H54 (cell line): ENCODE data around the gene SAP130.

Source experiments
- DNase-seq: peaks from one replicate; pipeline ENCODE4 v3.0.0; 2011; ENCODE audit warnings: low spot score, mixed read lengths; ENCODE audit not compliant: insufficient read length
- FAIRE-seq: peaks from 3 replicates; lab custom pipeline; 2011; peaks lifted over from hg19 to GRCh38; lab: Jason Lieb, UNC
- POLR2A ChIP-seq: IDR thresholded peaks from 2 replicates; pipeline ENCODE4 v1.6.1; 2011; ENCODE audit warnings: low read depth, mild to moderate bottlenecking, low read length

The SAP130 gene

GRCh38 chr2:127993659-127994058 is 34.2 kb downstream of the SAP130 start:
- no peak for TF ChIP-seq POLR2A
- FAIRE-seq = no peak
- no peak for DNase-seq

- no peak for FAIRE-seq
- DNase-seq = no peak
- no peak for TF ChIP-seq POLR2A
These were observed 36.1 kb downstream of the SAP130 start for GRCh38 chr2:127991742-127992141.

GRCh38 chr2:127986548-127987079 is 41.2 kb downstream of the SAP130 start:
- FAIRE-seq = no peak
- TF ChIP-seq POLR2A = no peak
- no peak for DNase-seq

- DNase-seq (no peak), FAIRE-seq (no peak)
- TF ChIP-seq POLR2A = no peak
These were observed 42.1 kb downstream of the SAP130 start for GRCh38 chr2:127985735-127986134.

GRCh38 chr2:127985026-127985734 is 42.7 kb downstream of the SAP130 start:
- FAIRE-seq = no peak
- no peak for DNase-seq
- TF ChIP-seq POLR2A = no peak

- FAIRE-seq = no peak
- TF ChIP-seq POLR2A = no peak
- no peak for DNase-seq
These were observed 43.3 kb downstream of the SAP130 start for GRCh38 chr2:127984551-127984950.

- no peak for TF ChIP-seq POLR2A
- no peak for FAIRE-seq
- DNase-seq = no peak
These were observed 58.4 kb downstream of the SAP130 start for GRCh38 chr2:127969446-127969845.

GRCh38 chr2:127968610-127969339 is 59.1 kb downstream of the SAP130 start:
- DNase-seq (no peak), FAIRE-seq (no peak)
- TF ChIP-seq POLR2A = no peak

GRCh38 chr2:127961729-127962128 is 66.1 kb downstream of the SAP130 start:
- FAIRE-seq = no peak
- TF ChIP-seq POLR2A = no peak

GRCh38 chr2:127957240-127957639 is 70.6 kb downstream of the SAP130 start:
- TF ChIP-seq POLR2A = no peak
- FAIRE-seq = peak; percentile 64
- DNase-seq = no peak

More at GRCh38 chr2:127961729-127962128, 66.1 kb downstream of the SAP130 start:
- no peak for DNase-seq

GRCh38 chr2:127954857-127955256 is 73.0 kb downstream of the SAP130 start:
- no peak for TF ChIP-seq POLR2A
- DNase-seq (no peak), FAIRE-seq (no peak)

- DNase-seq (no peak), FAIRE-seq (no peak)
- TF ChIP-seq POLR2A = no peak
These were observed 74.0 kb downstream of the SAP130 start for GRCh38 chr2:127953849-127954248.

- TF ChIP-seq POLR2A = no peak
- FAIRE-seq (no peak), DNase-seq (no peak)
These were observed 74.6 kb downstream of the SAP130 start for GRCh38 chr2:127953128-127953718.

- DNase-seq (no peak), FAIRE-seq (no peak)
- no peak for TF ChIP-seq POLR2A
These were observed 76.8 kb downstream of the SAP130 start for GRCh38 chr2:127951026-127951425.
